Right lobe of liver (tissue), 4 donors: ENCODE results near the gene HID1.

Experiments
- CTCF ChIP-seq, 4 donors: fragments of 200-600 bp in 3 of 4; fragments of 450-650 bp in 1 of 4; IDR thresholded peaks; one replicate each; pipeline versions ENCODE4 v1.5.1 to v1.8.0; 2016 to 2022; ENCODE audit warnings: antibody characterized with exemption in 4 of 4, mild to moderate bottlenecking in 2 of 4
- POLR2A ChIP-seq: fragments of 450-650 bp; IDR thresholded peaks from one replicate; pipeline ENCODE4 v1.6.1; 2017; ENCODE audit warnings: antibody characterized with exemption, mild to moderate bottlenecking
- donor health status: DM: no; HTN: no; CAD: no.
- donor health status: DM: no; HTN: no; CAD: no.
- donor health status: DM: no; HTN: yes; CAD: no.

- TF ChIP-seq CTCF (IDR thresholded peaks at IDR 0.05) (no peak), POLR2A (no peak)
Observed at GRCh38 chr17:74986206-74986576, 13.6 kb upstream of the HID1 start.
